Skin epidermis (tissue), 12 donors: ENCODE results near the gene GATA2.

Experiments
- H3K27ac ChIP-seq, 21 experiments: fragments of 200-600 bp; sonication (generic) in 11 of 21; one replicate each; pipeline ENCODE4 v1.5.0; 2020; ENCODE audit warnings: mild to moderate bottlenecking in 3 of 21, inconsistent platforms in 2 of 21, moderate library complexity in 2 of 21
- H3K4me3 ChIP-seq, 7 experiments: fragments of 200-600 bp; sonication (generic) in 2 of 7; one replicate each; pipeline ENCODE4 v1.5.0; 2020; ENCODE audit warnings: inconsistent platforms in 2 of 7, mild to moderate bottlenecking in 2 of 7, moderate library complexity in 1 of 7

GATA2 gene

GRCh38 chr3:128463771-128464170 is 29.2 kb downstream of the GATA2 start:
- Histone ChIP-seq H3K27ac (no peak overlapping the region), H3K4me3 (no peak overlapping the region)

- no peak overlapping the region for H3K27ac ChIP-seq
- no peak overlapping the region for H3K4me3 ChIP-seq
These were observed 29.6 kb downstream of the GATA2 start for GRCh38 chr3:128463354-128463753.

GRCh38 chr3:128462931-128463330 is 30.1 kb downstream of the GATA2 start:
- H3K27ac ChIP-seq: no peak overlapping the region
- H3K4me3 ChIP-seq: no peak overlapping the region

- Histone ChIP-seq H3K4me3 (no peak overlapping the region), H3K27ac (no peak overlapping the region)
These were observed 30.6 kb downstream of the GATA2 start for GRCh38 chr3:128462341-128462910.

GRCh38 chr3:128461731-128462130 is 31.3 kb downstream of the GATA2 start:
- Histone ChIP-seq H3K4me3 (no peak overlapping the region), H3K27ac (no peak overlapping the region)

GRCh38 chr3:128459461-128459820 is 33.6 kb downstream of the GATA2 start:
- Histone ChIP-seq H3K4me3 (no peak overlapping the region), H3K27ac (no peak overlapping the region)

GRCh38 chr3:128458746-128459460 is 34.1 kb downstream of the GATA2 start:
- Histone ChIP-seq H3K4me3 (no peak overlapping the region), H3K27ac (no peak overlapping the region)

GRCh38 chr3:128457937-128458336 is 35.1 kb downstream of the GATA2 start:
- no peak overlapping the region for H3K27ac ChIP-seq
- H3K4me3 ChIP-seq: no peak overlapping the region

- H3K27ac ChIP-seq: no peak overlapping the region
- H3K4me3 ChIP-seq: no peak overlapping the region
These were observed 36.0 kb downstream of the GATA2 start for GRCh38 chr3:128456776-128457715.

- H3K27ac ChIP-seq: no peak overlapping the region
- H3K4me3 ChIP-seq: no peak overlapping the region
These were observed 36.9 kb downstream of the GATA2 start for GRCh38 chr3:128455786-128456748.

GRCh38 chr3:128455116-128455515 is 37.9 kb downstream of the GATA2 start:
- no peak overlapping the region for H3K27ac ChIP-seq
- H3K4me3 ChIP-seq: no peak overlapping the region

GRCh38 chr3:128454310-128454618 is 38.7 kb downstream of the GATA2 start:
- no peak overlapping the region for H3K27ac ChIP-seq

GRCh38 chr3:128453501-128454309 is 39.3 kb downstream of the GATA2 start:
- no peak overlapping the region for H3K27ac ChIP-seq
- no peak overlapping the region for H3K4me3 ChIP-seq

More at GRCh38 chr3:128454310-128454618, 38.7 kb downstream of the GATA2 start:
- no peak overlapping the region for H3K4me3 ChIP-seq

GRCh38 chr3:128452678-128453275 is 40.2 kb downstream of the GATA2 start:
- no peak overlapping the region for H3K27ac ChIP-seq
- H3K4me3 ChIP-seq: no peak overlapping the region

- Histone ChIP-seq H3K27ac (no peak overlapping the region), H3K4me3 (no peak overlapping the region)
These were observed 40.9 kb downstream of the GATA2 start for GRCh38 chr3:128452120-128452519.

GRCh38 chr3:128449111-128449638 is 43.8 kb downstream of the GATA2 start:
- no peak overlapping the region for H3K4me3 ChIP-seq

GRCh38 chr3:128448491-128448890 is 44.5 kb downstream of the GATA2 start:
- no peak overlapping the region for H3K4me3 ChIP-seq
- H3K27ac ChIP-seq: no peak overlapping the region

More at GRCh38 chr3:128449111-128449638, 43.8 kb downstream of the GATA2 start:
- no peak overlapping the region for H3K27ac ChIP-seq

GRCh38 chr3:128447561-128448013 is 45.4 kb downstream of the GATA2 start:
- Histone ChIP-seq H3K27ac (no peak overlapping the region), H3K4me3 (no peak overlapping the region)
